K562 treated with DMSO at 1 percent for 4 hours (cell line): ENCODE results near the gene LRRC10. TPM values are rescaled to one million over a fixed set of nuclear protein-coding genes. Genes with fewer than 3 reads are reported as not detected.

Experiments
- total RNA-seq: library from RNA; unstranded; fragments of 300-600 nt; gene quantifications from 2 replicates; pipeline ENCODE4 v1.2.3, GENCODE V29; 2022; ENCODE audit not compliant: insufficient read depth

Gene LRRC10, protein sequence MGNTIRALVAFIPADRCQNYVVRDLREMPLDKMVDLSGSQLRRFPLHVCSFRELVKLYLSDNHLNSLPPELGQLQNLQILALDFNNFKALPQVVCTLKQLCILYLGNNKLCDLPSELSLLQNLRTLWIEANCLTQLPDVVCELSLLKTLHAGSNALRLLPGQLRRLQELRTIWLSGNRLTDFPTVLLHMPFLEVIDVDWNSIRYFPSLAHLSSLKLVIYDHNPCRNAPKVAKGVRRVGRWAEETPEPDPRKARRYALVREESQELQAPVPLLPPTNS
- total RNA-seq = not detected in 2 replicates

DNA sequence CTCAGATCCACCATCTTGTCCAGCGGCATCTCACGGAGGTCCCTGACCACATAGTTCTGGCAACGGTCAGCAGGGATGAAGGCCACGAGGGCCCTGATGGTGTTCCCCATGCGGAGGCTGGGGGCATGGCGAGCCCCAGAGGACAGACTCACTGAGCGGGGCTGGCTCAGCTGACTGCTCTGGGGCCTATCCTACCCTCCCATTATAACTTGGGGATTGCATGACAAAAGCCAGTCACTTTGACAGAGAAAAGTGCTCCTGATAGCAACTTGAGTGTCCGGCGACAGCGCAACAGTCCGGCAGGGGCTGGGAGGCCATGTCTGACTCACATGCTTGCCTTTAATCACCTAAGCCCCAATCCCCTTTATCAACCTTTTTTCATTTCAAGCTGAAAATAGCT lies at the start of gene LRRC10:
Gene LRRC10 (minus strand): TSS at position 179 of the 400 bp plus-strand sequence. CDS start 69 bp downstream, at position 110.

DNA sequence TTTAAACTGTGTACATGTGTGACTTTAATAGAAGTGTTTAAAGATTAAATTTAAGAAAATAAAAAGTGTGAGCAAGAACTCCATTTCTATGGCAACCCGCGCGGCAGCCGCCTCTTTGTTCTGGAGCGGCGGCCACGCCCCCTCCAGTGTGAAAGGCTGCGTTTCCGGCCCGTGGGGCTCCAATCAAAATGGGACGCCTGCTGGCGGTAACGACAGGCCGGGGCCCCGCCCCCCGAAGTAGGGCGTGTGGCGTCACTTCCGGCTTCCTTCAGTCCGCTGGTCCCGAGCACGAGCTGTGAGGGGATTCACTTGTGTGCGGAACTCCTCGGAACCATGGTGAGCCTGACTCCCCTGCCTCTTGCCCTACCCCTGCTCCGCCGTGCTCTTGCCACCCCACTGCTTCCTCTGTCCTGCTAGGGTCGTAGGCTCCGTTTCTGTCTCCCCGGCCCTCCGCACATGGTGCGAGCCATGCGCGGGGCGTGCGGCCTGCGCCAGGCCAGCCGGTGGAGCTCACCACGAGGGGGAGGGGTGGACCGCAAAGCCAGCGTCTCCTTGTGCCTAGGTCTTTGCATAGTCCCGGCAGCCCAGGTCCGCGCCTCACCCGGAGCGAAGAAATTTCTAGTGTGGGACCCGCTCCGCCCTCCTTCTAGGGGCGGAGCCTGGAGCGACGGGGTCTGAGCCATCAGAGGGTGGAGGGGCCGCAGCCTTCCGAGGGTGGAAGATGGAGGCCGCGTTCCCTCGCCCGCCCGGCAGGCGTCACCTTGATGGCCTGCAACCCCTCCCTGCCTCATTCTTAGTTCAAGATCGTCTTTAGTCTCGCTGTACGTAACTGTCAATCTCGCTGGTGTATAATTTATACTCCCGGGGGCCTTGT lies 25.3 kb downstream of the LRRC10 start, which contains the start of gene CCT2:
Gene CCT2 (plus strand): TSS at position 271 of the 874 bp plus-strand sequence. CDS start 63 bp downstream, at position 334.

Other genes with a start within 250 kb of the LRRC10 start
- gene FRS2, start 140.5 kb downstream of the LRRC10 start, total RNA-seq = 9.0 and 9.4 TPM in 2 replicates
- gene CCT2, start 25.4 kb downstream of the LRRC10 start, total RNA-seq = 179 and 220 TPM in 2 replicates
- gene BEST3, start 88.4 kb upstream of the LRRC10 start, total RNA-seq = not detected in 2 replicates
- gene RAB3IP, start 128.0 kb upstream of the LRRC10 start, total RNA-seq = 7.3 and 18.1 TPM in 2 replicates
- not detected in 2 replicates for gene MYRFL, start 214.3 kb upstream of the LRRC10 start, total RNA-seq